Breast epithelium (tissue), 4 donors: ENCODE results near the gene HBG2. TPM values are rescaled to one million over a fixed set of nuclear protein-coding genes. Genes with fewer than 3 reads are reported as not detected.

Experiments used
- DNase-seq, 2 donors: peaks; one replicate each; pipeline ENCODE4 v3.0.0-alpha.2; 2019; ENCODE audit warnings: low spot score in 2 of 2
- H3K27ac ChIP-seq, 2 donors: fragments of 200-600 bp; sonication (generic) in 1 of 2; one replicate each; pipeline ENCODE4 v1.5.1; 2016 to 2019; ENCODE audit warnings: mild to moderate bottlenecking in 1 of 2
- H3K27me3 ChIP-seq, 2 donors: fragments of 200-600 bp; sonication (generic) in 1 of 2; one replicate each; pipeline versions ENCODE4 v1.5.1 to v1.6.0; 2017 to 2019; ENCODE audit warnings: control low read depth in 1 of 2, mild to moderate bottlenecking in 1 of 2
- H3K36me3 ChIP-seq: fragments of 200-600 bp; one replicate; pipeline ENCODE4 v1.5.1; 2019
- H3K4me1 ChIP-seq, 2 donors: fragments of 200-600 bp; sonication (generic); one replicate each; pipeline ENCODE4 v1.5.1; 2016 to 2019; ENCODE audit warnings: control low read depth in 1 of 2
- H3K4me3 ChIP-seq, 3 donors: fragments of 200-600 bp; sonication (generic); 1 replicate in 2 of 3; 2 replicates in 1 of 3; pipeline ENCODE4 v1.5.1; 2016 to 2019; ENCODE audit warnings: mild to moderate bottlenecking in 3 of 3, moderate library complexity in 2 of 3
- H3K9me3 ChIP-seq, 2 donors: fragments of 200-600 bp; sonication (generic) in 1 of 2; one replicate each; pipeline ENCODE4 v1.5.1; 2016 to 2019; ENCODE audit warnings: control low read depth in 1 of 2
- POLR2A ChIP-seq: fragments of 450-650 bp; IDR thresholded peaks from one replicate; pipeline ENCODE4 v1.6.1; 2016; ENCODE audit warnings: antibody characterized with exemption, mild to moderate bottlenecking, moderate library complexity
- POLR2AphosphoS5 ChIP-seq, 3 donors: sonication (generic); formaldehyde crosslinking; IDR thresholded peaks; one replicate each; pipeline ENCODE4 v1.6.1; 2017; ENCODE audit warnings: antibody characterized with exemption in 3 of 3
- intact Hi-C: fragments of 100-400 bp; cut with DNase I; formaldehyde crosslinking; loops from one replicate; pipeline ENCODE4 v1.15.1; 2023; ENCODE audit warnings: low total_unique reads
- total RNA-seq, 3 donors: library from RNA; depleted of rRNA; stranded (reverse); fragments of >200 nt; gene quantifications; one replicate each; pipeline ENCODE4 v1.1.0, GENCODE V29; 2016
- TF ChIP-seq, protein P1 (sequence below), 3 donors: fragments of 450-650 bp; IDR thresholded peaks; one replicate each; pipeline ENCODE4 v1.5.1; 2016 to 2017; ENCODE audit warnings: antibody characterized with exemption in 3 of 3, mild to moderate bottlenecking in 3 of 3, moderate library complexity in 3 of 3

Gene HBG2
- total RNA-seq, 3 donors from 2014 or later, result not detected

DNA sequence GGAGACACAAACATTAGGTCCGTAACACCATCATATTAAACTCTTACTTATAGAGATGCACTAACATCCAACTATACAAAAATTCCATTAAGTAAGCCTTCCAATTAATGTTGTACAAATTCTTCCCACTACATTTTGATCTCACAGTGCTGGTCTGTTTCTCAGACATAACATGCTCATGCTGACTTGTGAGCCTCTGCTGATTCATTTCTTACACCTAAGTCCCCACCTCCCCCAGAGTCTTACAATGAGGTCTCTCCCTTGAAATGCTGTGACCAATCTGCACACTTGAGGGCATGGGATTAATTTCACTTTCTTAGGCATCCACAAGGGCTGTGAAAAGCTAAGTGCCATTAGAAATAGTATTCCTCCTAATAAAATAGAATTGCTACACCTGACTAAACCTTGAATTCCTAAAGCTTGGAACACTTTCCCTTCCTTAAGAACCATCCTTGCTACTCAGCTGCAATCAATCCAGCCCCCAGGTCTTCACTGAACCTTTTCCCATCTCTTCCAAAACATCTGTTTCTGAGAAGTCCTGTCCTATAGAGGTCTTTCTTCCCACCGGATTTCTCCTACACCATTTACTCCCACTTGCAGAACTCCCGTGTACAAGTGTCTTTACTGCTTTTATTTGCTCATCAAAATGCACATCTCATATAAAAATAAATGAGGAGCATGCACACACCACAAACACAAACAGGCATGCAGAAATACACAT lies 6.9 kb downstream of the HBG2 start:
- DNase-seq, result no peak
- H3K4me1 ChIP-seq, result no peaks in the 10 kb centered on the region
- no peak overlapping the region for H3K27ac ChIP-seq
- TF ChIP-seq, protein P1, sequence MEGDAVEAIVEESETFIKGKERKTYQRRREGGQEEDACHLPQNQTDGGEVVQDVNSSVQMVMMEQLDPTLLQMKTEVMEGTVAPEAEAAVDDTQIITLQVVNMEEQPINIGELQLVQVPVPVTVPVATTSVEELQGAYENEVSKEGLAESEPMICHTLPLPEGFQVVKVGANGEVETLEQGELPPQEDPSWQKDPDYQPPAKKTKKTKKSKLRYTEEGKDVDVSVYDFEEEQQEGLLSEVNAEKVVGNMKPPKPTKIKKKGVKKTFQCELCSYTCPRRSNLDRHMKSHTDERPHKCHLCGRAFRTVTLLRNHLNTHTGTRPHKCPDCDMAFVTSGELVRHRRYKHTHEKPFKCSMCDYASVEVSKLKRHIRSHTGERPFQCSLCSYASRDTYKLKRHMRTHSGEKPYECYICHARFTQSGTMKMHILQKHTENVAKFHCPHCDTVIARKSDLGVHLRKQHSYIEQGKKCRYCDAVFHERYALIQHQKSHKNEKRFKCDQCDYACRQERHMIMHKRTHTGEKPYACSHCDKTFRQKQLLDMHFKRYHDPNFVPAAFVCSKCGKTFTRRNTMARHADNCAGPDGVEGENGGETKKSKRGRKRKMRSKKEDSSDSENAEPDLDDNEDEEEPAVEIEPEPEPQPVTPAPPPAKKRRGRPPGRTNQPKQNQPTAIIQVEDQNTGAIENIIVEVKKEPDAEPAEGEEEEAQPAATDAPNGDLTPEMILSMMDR (IDR thresholded peaks at IDR 0.05), result no peak
- TF ChIP-seq POLR2AphosphoS5 (IDR thresholded peaks at IDR 0.05) (no peak), POLR2A (no peak)
- intact Hi-C loops, result no loop called here
- no peaks in the 10 kb centered on the region for H3K9me3 ChIP-seq
- no peak overlapping the region for H3K4me3 ChIP-seq
- no peaks in the 10 kb centered on the region for H3K36me3 ChIP-seq
- no peaks in the 10 kb centered on the region for H3K27me3 ChIP-seq

DNA sequence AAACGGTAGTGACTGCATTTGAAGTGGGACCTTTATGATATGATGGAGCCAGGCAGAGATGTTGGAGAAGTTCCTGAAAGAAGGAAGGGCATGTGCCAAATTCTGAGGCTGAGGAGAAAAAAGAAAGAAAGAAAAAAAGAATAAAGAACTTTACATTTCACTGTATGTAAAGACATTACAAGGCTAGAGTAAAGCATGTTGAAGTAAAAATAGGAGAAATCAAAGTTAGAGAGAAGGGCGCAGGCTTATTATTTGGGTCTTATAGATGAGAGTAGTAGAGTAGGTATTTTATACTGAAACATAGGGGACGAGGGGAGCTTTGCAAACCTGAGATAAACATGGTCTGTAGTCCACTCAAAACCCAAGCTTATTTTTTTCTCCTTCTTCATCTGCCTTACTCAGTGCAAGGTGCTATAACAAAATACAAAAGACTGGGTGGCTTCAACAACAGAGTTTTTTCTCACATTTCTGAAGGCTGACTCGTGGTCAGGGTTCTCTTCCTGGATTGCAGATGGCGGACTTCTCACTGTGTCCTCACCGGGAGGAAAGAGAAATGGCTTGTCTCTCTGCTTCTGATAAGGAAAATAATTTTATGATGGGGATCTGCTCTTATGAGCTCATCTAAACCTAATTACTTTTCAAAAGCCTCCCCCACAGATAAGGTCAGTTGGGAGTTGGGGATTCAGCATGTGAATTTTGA lies 7.7 kb downstream of the HBG2 start:
- Histone ChIP-seq H3K36me3 (no peaks in the 10 kb centered on the region), H3K27ac (no peak overlapping the region), H3K4me3 (no peak overlapping the region), H3K9me3 (no peaks in the 10 kb centered on the region), H3K4me1 (no peaks in the 10 kb centered on the region), H3K27me3 (no peaks in the 10 kb centered on the region)
- DNase-seq, result no peak
- intact Hi-C loops, result no loop called here
- TF ChIP-seq, protein P1 (IDR thresholded peaks at IDR 0.05), result no peak
- TF ChIP-seq POLR2AphosphoS5 (IDR thresholded peaks at IDR 0.05) (no peak), POLR2A (no peak)

DNA sequence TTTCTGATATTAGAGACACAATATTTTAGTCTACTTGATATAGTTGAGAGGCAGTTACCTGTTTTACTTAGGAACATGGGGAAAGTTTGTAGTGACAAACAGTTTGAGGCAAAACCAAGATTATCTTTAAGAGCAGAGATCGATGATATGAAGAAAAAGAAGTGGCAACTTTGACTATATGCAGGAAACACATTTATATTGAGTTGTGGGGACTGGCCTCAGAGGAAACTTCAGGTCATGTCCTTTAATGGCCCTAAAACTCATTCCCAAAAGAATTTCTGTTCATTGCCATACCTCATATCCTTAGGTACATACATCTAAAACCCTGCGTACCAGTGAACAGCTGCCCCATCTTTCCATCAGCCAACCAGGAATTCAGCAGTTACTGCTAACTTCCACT lies 9.4 kb downstream of the HBG2 start:
- Histone ChIP-seq H3K4me1 (no peaks in the 10 kb centered on the region), H3K27me3 (no peaks in the 10 kb centered on the region), H3K27ac (no peak overlapping the region), H3K4me3 (no peak overlapping the region), H3K36me3 (no peaks in the 10 kb centered on the region), H3K9me3 (no peaks in the 10 kb centered on the region)
- intact Hi-C loops, result no loop called here
- no peak for TF ChIP-seq POLR2A
- no peak for TF ChIP-seq POLR2AphosphoS5 (IDR thresholded peaks at IDR 0.05)
- TF ChIP-seq, protein P1 (IDR thresholded peaks at IDR 0.05), result no peak
- DNase-seq, result no peak

DNA sequence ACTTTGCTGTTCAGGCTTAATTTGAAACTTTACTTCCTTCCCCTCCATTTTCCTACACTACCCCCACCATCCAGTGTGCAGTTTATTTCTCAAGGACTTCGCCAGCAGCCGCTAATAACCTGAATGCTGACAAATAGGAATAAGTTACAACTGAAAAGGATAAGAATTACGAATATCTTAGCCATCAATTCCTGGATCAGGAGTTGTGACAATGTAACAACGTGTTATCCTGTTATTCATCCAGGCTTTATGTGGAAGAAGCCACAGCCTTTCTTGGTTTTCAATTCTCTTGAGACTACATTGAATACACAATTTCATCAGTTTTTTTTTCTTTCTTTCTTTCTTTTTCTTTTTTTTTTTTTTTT lies 10.8 kb downstream of the HBG2 start:
- no peak overlapping the region for H3K27ac ChIP-seq
- DNase-seq, result no peak
- H3K9me3 ChIP-seq, result no peaks in the 10 kb centered on the region
- no peak overlapping the region for H3K4me3 ChIP-seq
- H3K36me3 ChIP-seq, result no peaks in the 10 kb centered on the region
- no peaks in the 10 kb centered on the region for H3K4me1 ChIP-seq
- intact Hi-C loops, result no loop called here
- TF ChIP-seq POLR2A (no peak), POLR2AphosphoS5 (IDR thresholded peaks at IDR 0.05) (no peak)
- TF ChIP-seq, protein P1 (IDR thresholded peaks at IDR 0.05), result no peak
- no peaks in the 10 kb centered on the region for H3K27me3 ChIP-seq
